Colon (tissue), 2 donors: Measurements from ENCODE around the gene MOGAT1.
"Not testable (repeated sequence)": the region's sequence is repeated elsewhere in the genome, so short reads cannot be mapped to it uniquely, and the experiment has no call there.

Experiments used
- FAIRE-seq: peaks from 2 replicates; lab custom pipeline; 2012; peaks lifted over from hg19 to GRCh38; lab: Jason Lieb, UNC
- donor health status: control.
- donor health status: control.

The MOGAT1 gene

DNA sequence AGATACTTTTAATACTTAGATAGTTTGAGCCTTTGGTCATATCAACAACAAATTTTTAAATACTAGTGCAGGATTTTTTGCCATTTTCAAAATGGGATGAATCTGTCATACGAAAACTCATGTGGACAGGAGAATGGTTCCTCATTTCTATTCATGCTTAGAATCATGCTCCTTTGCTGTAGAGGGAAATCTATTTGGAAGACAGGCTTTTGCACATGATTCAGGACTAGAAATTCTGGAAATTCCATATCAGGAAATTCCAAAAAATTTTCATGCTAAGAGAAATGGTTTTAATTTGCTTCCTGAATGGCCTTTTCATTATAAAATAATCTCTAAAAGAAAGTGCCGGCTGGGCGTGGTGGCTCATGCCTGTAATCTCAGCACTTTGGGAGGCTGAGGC, 39.3 kb downstream of the MOGAT1 start:
- FAIRE-seq: no peak

DNA sequence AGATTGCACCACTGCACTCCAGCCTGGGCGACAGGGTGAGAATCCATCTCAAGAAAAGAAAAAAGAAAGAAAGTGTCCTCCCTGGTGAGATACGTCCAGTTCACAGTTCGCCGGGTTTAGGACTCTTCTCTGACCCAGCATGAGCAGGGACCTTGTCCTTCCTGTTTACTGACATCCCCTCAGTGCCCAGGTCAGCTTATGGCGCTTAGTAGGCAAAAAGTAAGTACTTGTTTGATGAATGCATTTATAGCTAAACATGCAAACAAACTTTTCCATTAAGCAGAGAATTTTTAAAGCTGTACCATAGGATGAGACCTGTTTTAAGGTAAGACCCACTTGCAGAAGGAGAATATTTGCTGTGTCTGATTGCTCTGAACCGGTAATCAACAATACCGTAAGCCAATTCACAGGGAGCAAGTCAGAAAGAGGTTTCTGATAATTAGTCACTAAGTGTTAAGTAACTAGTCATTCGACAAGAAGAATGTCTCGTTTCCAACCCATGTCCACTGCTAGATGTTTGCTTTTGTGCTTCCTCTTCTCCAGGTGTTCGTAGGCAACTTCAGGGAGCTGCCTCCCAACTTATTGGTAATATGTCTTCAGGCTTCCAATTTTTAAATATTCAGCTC, 40.0 kb downstream of the MOGAT1 start:
- no peak for FAIRE-seq

DNA sequence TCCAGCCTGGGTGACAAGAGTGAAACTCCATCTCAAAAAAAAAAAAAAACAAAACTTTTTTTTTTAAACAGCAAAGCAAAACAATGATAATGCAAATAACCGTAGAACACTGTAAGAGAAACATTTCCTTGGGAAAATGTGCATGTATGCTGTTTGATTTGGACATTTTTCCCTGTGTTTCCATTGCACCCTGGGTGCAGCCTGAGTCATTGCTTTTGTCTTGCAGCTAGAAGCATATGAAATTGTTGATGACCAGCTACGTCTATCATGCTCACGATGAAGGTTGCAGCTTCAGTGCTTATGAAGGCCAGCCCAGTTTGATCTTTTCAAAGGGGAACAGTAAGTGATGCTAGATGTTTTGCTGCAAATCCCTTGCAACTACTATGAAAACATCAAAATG, 41.5 kb downstream of the MOGAT1 start:
- no peak for FAIRE-seq

DNA sequence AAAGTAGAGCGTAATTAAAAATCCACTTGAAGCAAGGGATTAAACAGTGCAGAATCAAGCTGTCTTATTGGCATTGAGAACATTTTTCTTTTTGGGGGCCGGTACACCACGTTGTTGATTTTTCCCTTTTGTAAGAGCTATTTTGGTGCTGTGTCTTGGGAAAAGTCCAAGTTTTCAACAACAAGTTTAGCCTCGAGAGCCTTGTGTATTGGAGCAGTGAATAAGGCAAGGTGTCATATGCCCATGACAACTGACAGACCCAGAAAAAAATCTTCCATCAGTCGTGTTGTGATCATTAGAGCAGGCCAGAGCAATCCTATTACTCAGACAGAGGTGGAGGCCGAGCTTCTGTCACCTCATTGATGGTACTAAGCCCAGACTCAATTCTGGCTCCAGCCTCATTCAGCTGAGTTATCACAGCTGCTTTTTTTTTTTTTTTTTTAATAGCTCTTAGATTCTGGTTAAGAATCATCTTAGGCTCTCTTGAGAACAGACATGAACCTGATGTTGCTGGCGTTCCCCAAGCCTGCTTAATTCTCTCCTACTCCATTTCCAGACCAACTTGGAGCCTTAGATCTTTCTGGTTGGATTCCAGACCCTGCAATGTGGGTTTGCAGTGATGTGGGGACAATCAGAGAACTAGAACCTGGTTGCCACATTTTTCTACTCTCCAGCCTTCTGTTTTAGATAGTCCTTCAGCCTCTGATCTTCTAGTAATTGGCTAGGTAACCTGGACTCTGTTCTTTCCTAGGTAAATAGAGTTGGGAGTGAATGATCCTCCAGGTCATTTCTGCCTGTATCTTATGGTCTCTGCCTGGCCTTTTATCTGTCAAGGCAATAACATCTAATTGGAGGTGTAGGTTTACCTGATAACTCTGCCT, 43.1 kb downstream of the MOGAT1 start:
- no peak for FAIRE-seq

DNA sequence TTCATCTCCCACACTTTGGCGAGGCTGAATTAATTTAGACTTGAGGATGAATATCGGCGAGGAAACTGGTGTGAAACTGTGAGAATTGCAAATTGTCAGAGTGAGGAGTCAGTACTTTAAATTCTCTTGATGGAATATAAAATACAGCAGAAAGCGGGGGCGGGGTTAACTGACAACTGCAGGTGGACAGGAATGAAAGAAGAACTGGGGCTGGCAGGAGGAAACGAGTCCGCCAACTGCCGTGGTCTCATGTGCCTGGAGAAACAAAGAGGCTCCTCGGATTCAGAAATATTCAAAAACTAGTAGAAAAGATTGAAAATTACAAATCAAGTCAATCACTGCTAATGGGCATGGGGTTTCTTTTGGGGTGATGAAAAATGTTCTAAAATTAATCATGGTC, 44.3 kb downstream of the MOGAT1 start:
- no peak for FAIRE-seq

DNA sequence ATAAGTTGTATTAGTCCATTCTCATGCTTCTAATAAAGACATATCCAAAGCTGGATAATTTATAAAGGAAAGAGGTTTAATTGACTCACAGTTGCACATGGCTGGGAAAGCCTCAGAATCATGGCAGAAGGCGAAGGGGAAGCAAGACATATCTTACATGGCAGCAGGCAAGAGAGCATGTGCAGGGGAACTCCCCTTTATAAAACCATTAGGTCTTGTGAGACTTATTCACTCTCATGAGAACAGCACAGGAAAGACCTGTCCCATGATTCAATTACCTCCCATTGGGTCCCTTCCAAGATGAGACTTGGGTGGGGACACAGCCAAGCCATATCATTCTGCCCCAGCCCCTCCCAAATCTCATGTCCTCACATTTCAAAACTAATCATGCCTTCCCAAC, 48.3 kb downstream of the MOGAT1 start:
- not testable (repeated sequence) for FAIRE-seq

DNA sequence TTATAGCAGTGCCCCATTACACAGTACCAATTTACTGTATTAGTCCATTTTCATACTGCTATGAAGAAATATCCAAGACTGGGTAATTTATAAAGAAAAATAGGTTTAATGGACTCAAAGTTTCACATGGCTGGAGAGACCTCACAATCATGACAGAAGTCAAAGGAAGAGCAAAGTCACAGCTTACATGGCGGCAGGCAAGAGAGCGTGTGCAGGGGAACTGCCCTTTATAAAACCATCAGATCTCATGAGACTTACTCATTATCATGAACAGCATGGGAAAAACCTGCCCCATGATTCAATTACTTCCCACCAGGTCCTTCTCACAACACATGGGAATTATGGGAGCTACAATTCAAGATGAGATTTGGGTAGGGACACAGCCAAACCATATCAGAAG, 50.1 kb downstream of the MOGAT1 start:
- FAIRE-seq: not testable (repeated sequence)

DNA sequence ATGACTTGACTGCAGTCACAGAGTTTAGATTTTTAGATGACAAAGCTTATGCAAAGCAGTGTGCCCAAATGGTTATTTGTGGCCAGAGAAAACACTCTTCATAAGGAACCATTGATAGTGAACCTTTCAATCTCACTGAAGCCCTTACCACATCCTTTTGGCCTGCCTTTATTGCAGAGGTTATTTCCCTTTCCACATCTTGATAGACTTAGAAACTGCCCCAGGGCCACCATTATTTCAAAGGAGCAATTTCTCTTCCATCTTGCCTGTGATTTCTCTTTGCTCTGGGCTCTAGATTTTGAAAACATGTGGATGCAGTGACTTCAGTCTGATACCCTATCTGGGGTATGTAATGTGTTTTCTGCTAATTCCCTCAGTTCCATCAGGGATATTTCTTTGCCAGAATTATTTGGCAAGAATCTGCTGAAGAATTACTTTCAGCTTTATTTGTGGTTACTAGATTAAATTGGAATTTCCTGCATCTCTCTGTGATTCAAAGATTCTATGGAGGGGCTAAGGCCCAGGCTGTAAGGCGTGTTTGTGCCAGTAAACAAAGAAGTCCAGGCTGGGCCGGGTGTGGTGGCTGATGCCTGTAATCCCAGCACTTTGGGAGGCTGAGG, 51.0 kb downstream of the MOGAT1 start:
- FAIRE-seq: no peak

DNA sequence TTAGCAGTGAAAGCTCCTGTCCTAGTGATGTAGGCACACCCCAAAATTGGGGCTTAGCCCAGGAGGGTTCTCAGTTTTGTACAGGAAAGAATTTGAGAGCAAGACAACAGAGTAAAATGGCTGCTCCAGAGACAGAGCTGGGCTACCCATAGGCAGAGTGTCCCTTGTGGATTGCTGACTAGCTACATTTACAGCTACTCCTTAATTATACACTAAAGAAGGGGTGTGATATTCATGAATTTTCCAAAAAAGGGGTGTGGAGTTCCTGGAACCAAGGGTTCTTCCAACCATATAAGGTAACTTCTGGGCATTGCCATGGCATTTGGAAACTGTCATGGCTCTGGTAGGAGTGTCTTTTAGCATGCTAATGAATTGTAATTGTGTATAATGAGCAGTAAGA, 52.8 kb downstream of the MOGAT1 start:
- FAIRE-seq: no peak

DNA sequence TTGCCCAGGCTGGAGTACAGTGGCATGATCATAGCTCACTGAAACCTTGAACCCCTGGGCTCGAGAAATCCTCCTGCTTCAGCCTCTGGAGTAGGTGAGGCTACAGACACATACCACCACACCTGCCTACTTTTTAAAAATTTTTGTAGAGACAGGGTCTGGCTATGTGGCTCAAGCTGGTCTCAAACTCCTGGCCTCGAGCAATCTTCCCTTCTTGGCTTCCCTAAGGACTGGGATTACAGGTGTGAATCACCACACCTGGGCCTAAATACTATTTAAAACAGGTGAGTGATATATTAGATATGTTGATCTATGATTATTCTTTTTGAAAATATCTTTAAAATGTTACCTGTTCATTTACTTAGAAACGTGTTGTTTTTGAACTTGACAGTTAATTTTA, 57.2 kb downstream of the MOGAT1 start:
- peak; percentile 89 for FAIRE-seq

DNA sequence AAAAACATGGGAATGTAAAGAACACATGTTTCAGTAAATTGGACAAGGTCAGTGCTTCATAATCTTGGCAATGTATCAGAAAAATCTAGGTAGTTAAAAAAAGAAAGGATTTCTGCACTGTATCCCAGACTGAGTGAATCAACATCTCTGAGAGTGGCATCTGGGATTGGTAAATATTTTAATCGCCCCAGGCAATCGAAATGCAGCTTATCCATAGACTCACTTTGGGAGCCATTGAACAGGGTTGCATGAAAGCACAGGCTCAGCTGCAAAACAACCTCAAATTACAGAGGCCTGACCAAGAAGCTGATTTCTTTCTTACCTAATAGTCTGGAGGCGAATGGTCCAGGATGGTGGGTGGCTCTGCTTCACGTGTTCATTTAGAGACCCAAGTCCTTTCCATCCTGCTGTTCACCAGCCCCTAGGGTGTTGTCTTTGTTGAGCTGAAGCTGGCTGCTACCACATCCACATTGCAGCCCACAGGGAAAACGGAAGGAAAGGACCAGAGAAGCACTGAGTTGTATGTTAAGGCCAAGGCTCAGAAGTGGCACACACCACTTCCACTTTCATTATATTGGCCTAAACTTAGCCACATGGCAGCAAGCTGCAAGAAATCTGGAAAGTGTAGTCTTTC, 59.0 kb downstream of the MOGAT1 start:
- FAIRE-seq: no peak

DNA sequence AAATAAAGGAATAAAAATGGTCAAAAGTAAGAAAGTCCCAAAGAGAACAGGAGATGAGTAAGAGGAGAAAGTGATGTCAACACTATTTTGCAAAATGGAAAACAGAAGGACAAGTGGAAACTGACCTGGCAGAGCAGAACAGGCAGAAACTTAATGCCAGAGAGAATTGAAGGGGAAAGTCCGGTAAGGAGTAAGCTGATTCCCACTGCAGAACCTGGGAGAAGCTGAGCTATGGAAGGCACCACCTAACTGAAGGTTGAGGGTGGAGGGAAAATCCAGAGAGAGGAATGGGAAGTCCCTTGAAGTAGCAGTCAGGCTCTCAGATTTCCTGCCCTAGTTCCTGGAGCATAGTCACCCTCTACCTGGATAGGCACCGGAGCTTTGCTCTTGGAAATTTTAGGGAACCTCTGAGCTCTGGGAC, 59.8 kb downstream of the MOGAT1 start:
- no peak for FAIRE-seq

DNA sequence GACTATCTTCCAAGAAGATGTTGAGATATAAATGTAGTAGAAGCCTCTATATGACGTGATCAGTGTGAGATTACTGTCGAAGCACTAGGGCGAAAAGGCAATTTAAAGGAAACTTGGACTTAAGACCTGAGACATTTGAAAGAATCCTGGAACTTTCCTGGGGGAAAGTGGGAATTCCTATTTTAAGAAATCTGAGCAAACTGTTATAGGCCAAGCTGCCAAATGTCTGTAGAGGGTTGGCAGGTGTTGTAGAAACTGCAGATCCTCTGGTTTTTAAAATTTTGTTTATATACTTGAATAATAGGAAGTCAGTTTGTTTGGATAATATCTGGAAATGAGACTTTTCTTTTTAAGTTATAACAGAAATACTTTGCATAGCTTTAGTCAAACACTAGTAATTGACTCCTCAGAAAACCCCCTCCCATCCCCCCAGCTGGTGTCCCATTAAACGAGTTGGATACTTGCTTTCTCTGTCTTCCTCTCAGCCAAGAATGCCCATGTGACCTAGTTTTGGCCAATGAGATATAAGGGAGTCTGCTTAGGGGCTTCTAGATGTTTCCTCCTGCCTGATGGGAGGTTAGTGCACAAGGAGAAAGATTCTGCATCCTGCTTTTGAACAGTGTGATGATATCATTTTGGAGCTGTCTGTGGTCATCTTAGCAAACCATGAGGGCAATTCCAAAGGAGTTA, 61.2 kb downstream of the MOGAT1 start:
- no peak for FAIRE-seq

DNA sequence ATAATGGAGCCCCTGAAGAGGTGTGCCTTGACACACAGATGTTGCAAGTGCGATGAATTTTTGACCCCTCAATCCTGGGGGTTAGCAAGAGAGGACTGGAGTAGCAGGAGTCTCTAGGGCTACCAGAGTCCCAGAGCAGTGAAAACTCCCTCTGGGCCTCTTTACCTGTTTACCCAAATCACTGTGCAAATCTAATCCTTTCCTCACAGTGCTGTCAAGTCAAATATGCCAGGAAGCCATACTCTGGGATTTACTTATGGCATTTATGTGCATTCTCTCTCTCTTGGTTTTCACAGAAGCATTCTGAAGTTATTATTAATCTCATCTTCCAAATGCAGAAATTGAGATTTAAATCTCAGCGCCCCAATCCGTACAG, 62.0 kb downstream of the MOGAT1 start:
- no peak for FAIRE-seq

DNA sequence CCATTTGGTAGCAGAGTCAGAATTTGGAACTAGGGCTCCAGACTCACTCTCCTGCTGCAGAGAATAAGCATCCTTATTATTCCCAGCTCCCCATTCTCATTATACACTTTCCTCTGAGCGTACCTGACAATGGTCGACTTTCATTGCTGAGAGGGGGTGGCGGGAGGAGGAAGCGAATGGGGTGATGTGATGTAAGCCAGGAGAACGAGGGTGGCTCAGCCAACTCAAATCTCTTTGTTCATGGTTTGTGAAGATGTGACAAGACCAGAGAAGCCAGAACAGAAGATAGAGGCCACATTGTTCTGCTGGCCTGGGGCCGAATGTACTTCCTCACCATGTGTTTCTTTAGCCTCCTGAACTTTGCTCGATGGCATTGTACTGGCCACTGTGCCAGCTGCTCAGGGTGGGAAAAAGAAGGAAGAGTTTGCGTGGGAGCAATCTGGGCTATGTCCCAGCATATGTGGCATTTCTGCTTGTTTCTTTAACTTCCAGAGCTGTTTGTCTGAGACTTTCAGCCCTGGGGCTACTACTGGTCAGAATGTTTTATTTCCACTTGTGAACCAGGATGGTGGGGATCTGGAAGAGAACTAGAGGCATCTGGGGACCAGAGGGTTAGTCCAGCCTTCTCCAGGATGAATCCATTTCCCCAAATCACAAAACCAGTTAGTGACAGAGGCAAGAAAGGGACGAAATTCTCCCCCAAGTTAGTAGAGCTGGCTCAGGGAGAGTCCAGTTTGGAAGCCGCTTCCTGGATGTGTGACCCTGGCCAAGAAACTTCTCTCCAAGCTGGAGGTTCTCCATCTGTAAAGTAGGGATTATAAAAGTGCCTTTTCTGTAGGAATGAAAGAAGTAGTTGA, 62.6 kb downstream of the MOGAT1 start:
- FAIRE-seq: no peak

DNA sequence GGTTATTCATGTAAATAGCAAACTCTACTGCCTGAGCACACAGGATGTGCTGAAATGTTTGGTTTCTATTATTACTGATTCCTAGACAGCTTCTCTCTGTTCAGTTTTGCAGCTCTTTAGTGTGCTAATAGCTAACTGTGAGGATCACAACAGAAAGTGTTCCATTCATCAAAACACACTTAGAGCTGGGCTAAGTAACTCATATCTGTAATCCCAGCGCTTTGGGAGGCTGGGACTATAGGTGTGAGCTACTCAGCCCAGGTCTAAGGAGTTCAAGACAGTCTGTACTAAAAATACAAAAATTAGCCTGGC, 63.2 kb downstream of the MOGAT1 start:
- no peak for FAIRE-seq

DNA sequence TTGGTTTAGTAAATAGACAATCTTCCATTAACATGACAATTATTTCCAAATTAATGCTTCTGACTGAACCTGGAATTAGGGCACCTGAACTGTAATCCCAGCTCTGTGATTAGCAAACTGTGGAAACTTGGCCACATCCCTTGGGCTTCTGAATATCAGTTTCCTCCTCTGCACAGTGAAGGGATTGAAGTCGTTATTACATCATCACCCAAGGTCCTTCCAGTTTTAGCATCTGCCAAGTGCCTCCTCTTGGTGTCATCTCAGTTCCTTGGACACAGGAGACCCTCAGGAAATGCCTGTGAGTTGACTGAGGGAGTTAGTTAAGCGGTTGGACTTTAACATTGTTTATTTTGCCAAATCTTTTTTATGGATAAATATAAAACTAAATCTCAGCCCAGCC, 64.8 kb downstream of the MOGAT1 start:
- FAIRE-seq: no peak

DNA sequence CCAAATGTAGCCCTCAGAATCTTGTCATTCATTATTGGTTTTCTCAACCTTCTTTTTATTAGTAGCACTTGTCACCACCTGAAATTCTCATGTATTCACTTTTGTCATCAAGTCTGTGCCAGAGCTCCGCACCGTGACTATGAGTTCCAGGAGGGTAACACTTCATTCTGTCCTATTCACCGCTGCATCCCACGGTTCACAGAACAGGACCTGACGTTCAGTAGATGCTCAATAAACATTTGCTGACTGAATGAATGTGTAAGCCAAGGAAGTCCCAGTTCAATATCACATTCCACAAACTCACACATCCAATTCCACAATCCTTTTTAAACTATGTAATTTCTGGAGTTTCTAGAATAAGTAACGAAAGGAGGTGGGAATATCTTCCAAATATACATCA, 65.5 kb downstream of the MOGAT1 start:
- FAIRE-seq: no peak

DNA sequence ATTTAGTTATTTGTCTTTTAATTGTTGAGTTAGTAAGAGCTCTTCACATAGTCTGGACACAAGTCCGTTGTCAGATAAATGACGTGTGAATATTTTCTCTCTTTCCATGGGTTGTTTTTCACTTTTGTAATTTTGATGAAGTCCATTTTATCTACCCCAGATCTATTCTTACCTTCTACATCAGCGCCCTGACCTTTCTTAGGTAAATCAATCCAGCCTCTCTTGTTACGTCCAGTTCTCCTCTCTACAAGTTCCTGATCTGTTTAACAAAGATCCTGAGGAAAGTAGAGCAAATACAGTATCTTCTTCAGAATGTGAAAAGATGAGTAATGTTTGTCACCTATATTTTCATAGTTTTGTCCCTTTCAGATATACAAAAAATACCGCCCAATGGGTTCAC, 66.9 kb downstream of the MOGAT1 start:
- FAIRE-seq: no peak

DNA sequence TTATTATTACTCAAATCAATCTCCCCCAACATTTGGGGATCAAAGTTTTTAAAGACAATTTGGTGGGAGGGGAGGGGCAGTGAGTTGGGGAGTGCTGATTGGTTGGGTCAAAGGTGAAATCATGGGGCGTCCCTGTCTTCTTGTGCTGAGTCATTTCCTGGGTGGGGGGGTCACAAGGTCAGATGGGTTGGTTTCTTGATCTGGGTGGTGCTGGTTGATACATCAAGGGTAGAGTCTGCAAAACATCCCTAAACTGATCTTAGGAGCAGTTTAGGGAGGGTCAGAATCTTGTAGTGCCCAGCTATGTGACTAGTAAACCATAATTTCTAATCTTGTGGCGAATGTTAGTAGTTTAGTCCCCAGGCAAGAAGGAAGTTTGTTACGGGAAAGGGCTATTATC, 67.4 kb downstream of the MOGAT1 start:
- no peak for FAIRE-seq

DNA sequence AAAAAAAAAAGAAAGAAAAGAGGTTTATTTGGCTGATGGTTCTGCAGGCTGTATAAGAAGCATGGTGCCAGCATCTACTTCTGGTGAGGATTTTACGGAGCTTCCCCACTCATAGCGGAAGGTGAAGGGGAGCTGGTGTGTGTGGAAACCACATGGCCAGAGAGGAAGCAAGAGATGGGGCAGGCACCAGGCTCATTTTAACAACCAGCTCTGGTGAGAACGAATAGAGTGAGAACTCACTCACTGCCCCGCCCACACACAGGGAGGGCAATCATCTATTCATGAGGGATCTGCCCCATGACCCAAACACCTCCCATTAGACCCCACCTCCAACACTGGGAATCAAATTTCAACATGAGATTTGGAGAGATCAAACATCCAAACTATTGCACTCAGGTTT, 68.5 kb downstream of the MOGAT1 start:
- no peak for FAIRE-seq
